NCI-H524 treated with DMSO at 0.1 percent for 48 hours (cell line): Measurements from ENCODE around the gene LETM1.

ENCODE experiments used
- DNase-seq: peaks from one replicate; lab custom pipeline; 2025; lab: John Stamatoyannopoulos, UW

Gene LETM1

DNA sequence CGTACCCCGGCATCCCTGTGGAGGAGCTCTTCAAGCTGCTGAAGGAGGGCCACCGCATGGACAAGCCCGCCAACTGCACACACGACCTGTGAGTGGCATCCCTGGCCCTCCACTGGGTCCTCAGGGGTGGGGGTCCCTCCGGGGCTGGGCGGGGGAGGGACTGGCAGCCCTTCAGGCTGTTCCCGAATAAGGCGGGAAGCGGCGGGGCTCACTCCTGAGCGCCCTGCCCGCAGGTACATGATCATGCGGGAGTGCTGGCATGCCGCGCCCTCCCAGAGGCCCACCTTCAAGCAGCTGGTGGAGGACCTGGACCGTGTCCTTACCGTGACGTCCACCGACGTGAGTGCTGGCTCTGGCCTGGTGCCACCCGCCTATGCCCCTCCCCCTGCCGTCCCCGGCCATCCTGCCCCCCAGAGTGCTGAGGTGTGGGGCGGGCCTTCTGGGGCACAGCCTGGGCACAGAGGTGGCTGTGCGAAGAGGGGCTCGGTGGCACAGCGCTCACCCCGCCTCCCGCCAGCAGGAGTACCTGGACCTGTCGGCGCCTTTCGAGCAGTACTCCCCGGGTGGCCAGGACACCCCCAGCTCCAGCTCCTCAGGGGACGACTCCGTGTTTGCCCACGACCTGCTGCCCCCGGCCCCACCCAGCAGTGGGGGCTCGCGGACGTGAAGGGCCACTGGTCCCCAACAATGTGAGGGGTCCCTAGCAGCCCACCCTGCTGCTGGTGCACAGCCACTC is 49.2 kb downstream of the LETM1 start:
- no peak for DNase-seq

DNA sequence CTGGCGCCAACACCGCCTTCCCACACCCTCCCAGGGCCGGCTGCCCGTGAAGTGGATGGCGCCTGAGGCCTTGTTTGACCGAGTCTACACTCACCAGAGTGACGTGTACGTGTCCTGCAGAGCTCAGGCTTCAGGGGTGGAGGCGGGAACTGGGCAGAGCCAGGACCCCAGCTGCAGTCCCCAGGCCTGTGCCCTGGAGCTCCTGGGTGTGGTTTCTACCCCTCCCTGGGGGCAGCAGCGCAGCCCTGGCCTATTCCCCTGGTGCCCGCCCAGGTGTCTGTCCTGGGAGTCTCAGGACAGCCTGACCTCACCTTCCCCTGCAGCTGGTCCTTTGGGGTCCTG is 49.8 kb downstream of the LETM1 start:
- no peak for DNase-seq

DNA sequence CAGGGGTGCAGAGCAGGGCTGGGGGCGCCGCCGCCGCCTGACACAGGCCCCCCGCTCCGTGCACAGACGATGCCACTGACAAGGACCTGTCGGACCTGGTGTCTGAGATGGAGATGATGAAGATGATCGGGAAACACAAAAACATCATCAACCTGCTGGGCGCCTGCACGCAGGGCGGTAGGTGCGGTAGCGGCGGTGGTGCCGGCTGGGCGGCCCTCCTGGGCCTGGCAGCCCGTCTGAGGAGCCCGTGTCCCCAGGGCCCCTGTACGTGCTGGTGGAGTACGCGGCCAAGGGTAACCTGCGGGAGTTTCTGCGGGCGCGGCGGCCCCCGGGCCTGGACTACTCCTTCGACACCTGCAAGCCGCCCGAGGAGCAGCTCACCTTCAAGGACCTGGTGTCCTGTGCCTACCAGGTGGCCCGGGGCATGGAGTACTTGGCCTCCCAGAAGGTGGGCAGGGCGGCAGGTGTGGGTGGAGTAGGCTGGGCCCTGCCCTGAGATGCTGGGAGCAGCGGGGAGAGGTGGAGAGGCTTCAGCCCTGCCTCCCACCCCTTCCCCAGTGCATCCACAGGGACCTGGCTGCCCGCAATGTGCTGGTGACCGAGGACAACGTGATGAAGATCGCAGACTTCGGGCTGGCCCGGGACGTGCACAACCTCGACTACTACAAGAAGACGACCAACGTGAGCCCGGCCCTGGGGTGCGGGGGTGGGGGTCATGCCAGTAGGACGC is 50.3 kb downstream of the LETM1 start:
- no peak for DNase-seq

DNA sequence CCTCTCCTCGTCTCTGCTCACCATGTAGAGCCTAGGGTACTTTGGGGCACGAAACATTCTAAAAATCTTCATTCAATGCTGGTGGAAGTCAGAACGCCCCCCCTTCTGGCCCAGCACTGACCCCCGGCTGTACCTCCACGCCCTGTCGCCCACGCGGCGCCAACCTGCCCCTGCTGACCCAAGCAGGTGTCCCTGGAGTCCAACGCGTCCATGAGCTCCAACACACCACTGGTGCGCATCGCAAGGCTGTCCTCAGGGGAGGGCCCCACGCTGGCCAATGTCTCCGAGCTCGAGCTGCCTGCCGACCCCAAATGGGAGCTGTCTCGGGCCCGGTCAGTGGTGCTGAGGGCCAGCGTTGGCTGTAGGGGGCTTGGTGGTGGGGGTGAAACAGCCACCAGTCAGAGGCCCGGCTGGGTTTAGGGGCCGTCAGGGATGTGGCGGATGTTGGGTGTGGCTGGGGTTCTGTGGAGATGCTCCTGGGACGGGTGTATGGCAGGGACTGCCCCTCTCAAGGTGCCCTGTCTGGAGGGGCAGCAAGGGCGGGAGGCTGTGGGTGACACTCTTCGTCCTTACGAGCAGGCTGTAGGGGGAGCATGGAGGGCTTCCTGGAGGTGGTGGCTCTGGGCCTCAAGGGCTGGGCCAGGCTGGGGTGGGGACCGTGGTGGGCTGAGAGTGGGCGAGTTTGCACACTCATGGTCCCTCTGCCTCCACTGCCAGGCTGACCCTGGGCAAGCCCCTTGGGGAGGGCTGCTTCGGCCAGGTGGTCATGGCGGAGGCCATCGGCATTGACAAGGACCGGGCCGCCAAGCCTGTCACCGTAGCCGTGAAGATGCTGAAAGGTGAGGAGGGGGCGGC is 51.1 kb downstream of the LETM1 start:
- DNase-seq: no peak

DNA sequence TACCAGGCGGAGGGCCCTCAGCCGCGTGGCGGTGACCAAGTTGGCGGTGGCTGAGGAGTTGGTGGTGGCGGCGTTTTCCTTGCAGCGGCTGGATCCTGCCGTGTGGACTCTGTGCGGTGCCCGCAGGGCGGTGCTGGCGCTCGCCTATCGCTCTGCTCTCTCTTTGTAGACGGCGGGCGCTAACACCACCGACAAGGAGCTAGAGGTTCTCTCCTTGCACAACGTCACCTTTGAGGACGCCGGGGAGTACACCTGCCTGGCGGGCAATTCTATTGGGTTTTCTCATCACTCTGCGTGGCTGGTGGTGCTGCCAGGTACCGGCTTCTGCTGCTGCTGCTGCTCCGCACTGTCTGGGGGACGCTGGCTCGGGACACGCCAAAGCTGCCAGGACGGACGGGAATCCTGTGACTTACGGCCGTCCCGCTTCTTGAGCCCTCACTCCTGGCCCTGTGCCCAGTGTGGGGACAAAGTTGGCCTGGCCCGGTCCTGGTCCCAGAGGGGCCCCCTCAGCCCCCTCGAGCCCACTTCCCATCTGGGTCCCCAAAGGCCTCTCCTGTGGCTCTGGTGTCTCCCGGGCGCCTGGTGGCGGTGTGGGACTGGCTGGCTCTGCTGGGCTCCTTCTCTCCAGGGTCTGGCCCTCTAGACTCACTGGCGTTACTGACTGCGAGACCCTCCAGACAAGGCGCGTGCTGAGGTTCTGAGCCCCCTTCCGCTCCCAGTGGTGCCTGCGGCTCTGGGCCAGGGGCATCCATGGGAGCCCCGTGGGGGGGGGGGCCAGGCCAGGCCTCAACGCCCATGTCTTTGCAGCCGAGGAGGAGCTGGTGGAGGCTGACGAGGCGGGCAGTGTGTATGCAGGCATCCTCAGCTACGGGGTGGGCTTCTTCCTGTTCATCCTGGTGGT is 52.2 kb downstream of the LETM1 start:
- DNase-seq: no peak

DNA sequence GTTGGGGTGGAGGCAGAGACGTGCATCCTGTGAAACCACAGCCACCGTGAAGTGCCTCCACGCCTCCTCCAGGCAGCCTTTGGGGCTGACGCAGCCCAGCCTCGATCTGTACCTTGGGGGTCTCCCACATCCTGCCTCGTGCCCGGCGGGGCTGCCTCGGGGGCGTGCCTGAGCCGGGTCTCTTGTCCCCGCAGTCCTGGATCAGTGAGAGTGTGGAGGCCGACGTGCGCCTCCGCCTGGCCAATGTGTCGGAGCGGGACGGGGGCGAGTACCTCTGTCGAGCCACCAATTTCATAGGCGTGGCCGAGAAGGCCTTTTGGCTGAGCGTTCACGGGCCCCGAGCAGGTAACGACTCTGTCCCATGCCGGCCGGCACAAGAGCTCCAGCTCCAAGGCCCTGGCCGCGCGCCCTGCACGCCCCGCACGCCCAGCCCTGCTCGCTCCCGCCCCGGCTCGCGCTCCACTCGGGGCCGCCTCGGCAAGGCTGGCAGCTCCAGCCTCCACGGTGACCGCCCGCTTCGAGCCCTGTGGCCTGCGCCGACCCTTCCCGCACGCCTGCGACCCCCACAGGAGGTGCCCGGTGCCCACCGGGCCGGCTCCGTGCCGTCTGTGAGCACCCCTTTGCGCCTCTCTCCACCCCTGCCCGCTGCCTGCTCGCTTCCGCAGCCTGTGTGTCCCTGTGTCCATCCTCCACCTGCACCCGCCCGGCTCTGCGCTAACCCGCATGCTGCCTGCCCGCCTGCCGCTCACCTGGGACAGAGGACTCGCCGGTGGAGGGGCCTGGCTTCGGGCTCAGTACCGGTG is 53.0 kb downstream of the LETM1 start:
- no peak for DNase-seq

DNA sequence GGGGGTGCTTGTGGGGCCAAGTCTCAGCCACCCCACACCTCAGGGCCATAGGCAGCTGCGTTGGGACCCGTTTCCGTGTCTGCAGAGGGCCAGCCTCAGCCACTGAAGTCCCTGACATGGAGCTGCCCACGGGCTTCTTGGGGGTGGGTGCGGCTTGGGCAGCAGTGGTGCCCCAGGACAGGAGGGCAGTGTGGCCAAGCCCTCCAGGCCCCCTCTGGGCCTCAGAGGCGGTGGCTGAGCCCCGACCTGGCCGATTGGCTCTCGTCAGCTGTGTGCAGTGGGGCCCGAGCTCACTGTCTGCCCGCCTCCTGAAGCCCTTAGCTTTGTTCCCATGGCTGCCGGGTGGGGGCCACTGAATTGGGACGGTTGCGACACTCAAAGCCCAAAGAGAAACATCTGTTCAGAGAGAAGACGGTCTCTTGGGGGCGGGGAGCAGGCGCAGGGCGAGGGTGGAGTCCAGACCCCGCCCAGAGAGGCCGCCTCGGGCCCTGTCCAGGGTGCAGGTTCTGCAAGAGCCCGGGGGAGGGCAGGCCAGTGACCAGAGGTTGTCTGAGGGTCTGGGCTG is 53.7 kb downstream of the LETM1 start:
- peak; percentile 39 for DNase-seq

DNA sequence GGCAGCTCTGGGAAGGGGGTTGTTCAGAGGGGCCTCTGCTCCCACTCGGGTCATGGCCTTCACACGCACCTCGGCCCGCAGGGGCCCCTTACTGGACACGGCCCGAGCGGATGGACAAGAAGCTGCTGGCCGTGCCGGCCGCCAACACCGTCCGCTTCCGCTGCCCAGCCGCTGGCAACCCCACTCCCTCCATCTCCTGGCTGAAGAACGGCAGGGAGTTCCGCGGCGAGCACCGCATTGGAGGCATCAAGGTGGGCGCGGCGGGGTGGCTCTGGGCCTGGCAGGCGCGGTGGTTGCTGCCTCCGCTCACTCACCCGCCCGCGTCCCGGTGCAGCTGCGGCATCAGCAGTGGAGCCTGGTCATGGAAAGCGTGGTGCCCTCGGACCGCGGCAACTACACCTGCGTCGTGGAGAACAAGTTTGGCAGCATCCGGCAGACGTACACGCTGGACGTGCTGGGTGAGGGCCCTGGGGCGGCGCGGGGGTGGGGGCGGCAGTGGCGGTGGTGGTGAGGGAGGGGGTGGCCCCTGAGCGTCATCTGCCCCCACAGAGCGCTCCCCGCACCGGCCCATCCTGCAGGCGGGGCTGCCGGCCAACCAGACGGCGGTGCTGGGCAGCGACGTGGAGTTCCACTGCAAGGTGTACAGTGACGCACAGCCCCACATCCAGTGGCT is 54.5 kb downstream of the LETM1 start:
- DNase-seq: no peak

DNA sequence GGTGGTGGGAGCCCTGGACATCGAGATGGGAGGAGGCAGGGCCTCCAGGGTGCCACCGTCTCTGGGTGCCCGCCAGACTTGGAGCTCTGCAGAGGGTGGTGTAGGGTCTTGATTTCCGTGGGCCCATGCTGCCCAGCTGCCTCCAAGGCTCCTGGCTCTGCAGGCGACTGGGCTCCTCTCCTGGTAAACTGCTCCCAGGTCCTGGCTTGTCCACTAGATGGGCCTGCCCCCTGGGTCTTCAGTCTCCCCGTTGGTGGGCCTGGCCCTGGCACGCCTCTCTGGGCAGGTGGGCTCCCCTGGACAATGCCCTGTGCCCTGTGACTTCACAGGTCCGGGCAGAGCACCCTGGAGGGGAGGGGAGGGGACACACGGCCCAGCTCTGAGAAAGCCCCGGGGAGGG is 55.2 kb downstream of the LETM1 start:
- no peak for DNase-seq

DNA sequence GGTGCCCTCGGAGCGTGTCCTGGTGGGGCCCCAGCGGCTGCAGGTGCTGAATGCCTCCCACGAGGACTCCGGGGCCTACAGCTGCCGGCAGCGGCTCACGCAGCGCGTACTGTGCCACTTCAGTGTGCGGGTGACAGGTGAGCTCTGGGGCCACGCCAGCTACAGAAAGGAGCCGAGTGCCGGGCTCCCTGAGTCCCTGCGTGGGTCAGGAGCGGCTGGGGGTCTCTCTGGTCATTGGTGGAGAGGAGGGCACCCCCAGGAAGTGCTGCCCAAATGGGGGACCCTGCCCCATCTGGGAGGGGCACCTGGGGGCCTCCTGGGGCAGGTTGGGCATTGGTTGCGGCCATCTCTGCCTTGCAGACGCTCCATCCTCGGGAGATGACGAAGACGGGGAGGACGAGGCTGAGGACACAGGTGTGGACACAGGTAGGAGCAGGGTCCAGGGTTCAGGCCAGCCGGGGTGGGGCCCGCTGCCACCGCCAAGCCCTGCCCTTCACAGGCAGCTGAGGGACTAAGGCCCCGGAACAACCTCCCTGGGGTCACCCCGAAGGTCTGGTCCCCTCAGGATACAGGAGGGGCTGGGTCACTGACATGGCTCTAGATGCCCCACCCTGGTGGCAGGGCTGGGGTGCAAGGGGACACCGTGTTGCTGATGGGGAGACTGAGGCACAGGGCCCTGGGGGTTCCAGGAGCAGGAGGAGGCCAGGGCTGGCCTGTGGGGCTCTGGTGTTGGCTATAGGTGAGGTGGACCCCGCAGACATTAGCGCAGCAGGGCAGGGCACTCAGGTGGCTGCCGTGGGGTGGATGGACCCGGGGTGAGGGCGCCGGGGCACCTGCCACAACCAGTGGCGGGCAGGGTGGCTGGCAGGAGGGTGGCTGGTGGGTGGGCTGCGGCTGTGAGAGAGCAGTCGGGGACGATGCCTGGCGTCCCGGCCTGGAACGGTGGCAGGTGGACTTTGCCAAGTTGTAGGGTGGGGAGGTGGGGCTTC is 56.3 kb downstream of the LETM1 start:
- no peak for DNase-seq

DNA sequence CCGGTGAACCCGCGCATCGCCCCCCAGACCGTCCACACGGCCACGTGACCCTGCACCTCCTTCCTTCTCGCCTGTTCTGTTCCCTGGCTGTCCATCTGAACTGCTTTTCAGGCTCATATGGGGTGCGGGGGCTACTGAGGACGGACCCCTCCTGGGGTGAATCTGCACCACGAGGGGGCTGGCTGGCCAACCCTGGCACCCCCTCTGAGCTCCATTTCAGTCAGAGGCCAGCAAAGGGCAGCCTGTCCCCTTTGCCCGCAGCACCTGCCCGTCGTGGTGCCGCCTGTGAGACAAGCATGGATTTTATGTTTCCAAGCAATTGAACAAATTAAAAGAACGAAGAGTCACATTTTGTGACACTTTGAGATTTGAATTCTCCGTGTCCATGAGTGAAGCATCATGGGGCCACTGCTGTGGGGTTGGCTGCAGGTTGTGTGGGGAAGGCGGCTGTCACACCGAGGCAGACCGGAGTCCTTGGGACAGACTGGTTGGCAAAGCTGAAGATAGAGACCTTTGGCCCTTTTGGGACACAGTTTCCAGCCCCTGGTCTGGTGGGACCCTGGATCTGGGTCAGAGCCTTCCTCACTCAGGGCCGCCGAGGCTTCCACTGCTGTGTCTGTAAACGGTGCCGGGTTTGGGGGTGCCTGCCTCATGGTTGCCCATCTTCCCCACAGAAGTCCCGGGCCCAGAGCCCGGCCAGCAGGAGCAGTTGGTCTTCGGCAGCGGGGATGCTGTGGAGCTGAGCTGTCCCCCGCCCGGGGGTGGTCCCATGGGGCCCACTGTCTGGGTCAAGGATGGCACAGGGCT is 57.2 kb downstream of the LETM1 start:
- no peak for DNase-seq

DNA sequence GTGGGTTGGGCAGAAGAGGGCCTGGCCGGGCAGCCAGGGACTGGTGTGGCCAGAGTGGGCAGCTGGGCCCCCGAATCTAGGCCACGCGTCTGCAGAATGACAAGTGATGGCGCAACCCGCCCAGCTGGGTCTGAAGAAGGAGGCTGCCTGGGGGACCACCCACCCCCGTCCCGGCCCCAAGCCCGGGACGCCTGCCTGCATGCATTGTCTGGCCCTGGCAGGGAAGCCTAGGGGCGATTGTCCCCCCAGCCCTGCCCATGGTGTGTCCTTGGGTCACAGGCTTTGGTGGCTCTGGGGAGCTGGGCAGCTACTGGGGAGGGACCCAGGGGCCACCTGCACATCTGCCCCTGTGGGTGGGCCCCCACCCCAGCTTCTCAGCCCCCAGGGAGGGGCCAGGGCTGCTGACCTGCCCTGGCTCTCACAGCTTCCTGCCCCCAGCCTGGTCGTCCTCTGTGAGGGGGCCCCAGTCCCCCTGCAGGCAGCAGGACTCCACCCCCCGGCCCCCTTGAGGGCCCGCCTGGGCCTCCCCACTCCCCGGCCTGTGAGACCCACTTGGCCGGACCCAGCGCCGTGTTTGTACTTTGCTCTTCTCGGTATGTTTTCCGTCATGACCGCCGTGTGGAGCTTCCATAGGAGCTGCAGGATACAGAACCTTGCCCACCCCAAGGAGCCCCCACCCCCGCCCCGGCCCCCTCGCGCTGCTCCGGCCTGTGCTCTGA is 57.9 kb downstream of the LETM1 start:
- DNase-seq: no peak

DNA sequence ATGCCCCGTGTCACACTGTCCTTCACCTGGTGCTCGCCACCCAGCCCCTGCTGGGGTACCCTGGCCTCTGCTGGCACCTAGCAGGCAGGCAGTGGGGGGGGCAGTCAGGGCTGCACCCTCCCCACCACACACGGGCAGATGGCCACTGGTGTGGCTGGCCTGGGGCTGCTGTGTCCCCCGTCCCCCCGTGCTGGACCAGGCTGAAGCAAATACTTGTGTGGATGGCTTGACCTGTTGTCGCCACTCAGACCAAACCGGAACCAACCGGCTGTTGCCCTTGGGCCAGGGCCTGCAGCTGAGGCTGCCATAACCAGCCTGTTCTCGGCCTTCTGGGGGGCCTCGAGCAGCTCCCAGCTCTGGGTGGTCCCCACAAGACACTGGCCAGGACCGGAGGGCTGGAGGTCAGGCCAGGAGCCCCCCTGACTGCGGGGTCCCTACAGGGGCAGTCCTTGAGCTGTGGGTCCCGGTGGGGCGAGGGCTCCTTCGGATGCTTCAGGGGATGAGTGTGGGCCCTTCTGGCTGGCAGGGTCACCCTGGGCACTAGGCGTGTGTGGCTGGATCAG is 58.6 kb downstream of the LETM1 start:
- DNase-seq: no peak

DNA sequence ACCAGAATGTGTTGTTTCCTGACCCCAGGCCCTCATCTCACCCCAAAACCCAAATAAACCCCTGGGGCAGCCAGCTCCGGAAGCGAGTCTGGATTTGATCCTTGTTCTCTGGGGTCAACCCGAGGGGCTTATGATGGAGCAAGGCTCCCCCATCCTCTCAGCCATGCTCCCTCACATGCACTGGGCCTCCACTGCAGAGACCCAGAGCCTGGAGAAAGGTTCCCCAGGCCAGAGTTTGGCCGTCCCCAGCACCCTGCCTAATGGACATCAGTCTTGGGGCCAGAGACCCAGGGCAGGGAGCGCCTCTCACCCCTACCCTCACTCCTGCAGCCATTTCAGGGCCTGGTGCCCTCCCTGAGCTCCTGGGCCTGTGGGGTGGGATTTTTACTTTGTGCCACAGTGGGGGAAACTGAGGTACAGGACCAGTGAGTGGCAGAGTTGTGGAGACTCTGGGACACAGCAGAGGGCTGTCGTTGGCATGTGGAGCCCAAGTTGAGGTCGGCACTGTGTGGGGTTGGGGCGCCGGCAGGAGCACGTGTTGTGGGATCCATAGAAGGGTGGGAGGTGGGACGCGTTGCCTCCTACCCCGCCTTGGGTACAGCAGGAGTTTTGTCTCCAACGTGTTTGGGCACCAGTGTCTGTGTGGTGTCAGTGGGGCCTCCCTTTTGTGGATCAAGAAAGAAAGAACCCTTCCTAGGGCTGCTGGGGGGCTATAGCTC is 59.3 kb downstream of the LETM1 start:
- no peak for DNase-seq

DNA sequence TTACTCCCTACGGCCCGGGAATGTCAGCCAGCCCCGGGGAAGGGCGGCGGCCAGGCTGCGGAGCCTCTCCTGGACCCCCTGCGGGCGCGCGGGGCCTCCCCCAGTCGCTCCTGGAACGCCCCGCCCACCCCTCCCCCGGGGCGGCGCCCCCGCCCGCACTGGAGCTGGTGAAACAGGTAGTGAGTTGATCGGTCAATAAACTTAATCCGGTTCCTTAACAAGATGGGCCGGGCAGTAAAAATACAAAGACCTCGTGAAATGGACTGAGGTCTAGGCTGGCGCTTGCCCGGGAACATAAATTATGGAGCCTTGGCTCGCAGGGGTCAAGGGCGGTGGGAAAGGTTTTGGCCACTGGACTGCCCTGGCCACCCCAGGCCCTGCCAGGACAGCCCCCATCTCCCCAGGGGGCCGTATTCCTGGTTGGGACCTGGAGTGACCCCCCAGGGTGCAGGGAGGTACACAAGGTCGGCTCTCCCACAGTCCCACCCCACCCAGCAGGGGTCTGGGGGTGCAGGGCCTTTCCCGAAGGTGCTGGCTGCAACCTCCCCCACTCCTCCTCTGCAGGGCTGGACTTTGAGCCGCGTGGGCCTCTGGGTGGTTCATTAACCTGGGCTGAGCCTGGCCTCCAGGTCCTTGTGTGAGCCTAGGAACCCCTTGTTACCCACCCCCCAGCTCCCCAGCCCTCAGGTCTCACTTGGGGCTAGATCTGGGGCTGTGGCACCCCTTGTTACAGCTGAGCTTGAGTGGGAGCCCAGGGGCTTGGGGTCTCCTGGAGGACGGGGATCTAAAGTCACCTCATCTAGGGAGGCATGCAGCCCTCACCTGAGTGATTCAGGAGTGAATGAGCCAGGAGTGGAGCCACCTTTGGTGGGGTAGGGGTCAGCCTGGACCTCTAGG is 60.4 kb downstream of the LETM1 start:
- DNase-seq: no peak
